NOMO-1 (cell line): ENCODE results near the gene FOXA1.
"Not testable (repeated sequence)": the region's sequence is repeated elsewhere in the genome, so short reads cannot be mapped to it uniquely, and the experiment has no call there.

Source experiments
- DNase-seq, 2 experiments: peaks; one replicate each; lab custom pipeline; 2025; ENCODE audit not compliant: unreplicated experiment in 2 of 2; lab: John Stamatoyannopoulos, UW

Gene FOXA1

GRCh38 chr14:37563189-37563588 is 31.9 kb downstream of the FOXA1 start:
- no peak for DNase-seq

GRCh38 chr14:37559386-37559785 is 35.7 kb downstream of the FOXA1 start:
- DNase-seq, result no peak

GRCh38 chr14:37558740-37559139 is 36.3 kb downstream of the FOXA1 start:
- DNase-seq, result no peak

- not testable (repeated sequence) for DNase-seq
Observed at GRCh38 chr14:37555596-37555995, 39.5 kb downstream of the FOXA1 start.

GRCh38 chr14:37553935-37554550 is 41.0 kb downstream of the FOXA1 start:
- DNase-seq, result no peak

- no peak for DNase-seq
Observed at GRCh38 chr14:37551119-37551518, 43.9 kb downstream of the FOXA1 start.

GRCh38 chr14:37550511-37550910 is 44.5 kb downstream of the FOXA1 start:
- DNase-seq, result no peak

GRCh38 chr14:37546621-37547447 is 48.2 kb downstream of the FOXA1 start:
- no peak for DNase-seq

- no peak for DNase-seq
Observed at GRCh38 chr14:37545174-37545573, 49.9 kb downstream of the FOXA1 start.

GRCh38 chr14:37544407-37544806 is 50.6 kb downstream of the FOXA1 start:
- no peak for DNase-seq

- DNase-seq, result no peak
Observed at GRCh38 chr14:37539992-37540391, 55.1 kb downstream of the FOXA1 start.
